Gastrocnemius medialis (tissue), 4 donors: ENCODE results near the gene UCKL1.

Source experiments
- POLR2A ChIP-seq, 2 donors: fragments of 450-650 bp; IDR thresholded peaks; one replicate each; pipeline ENCODE4 v1.6.1; 2017; ENCODE audit warnings: antibody characterized with exemption in 2 of 2, mild to moderate bottlenecking in 2 of 2, moderate library complexity in 2 of 2
- TF ChIP-seq, protein P1 (sequence below), 5 experiments: fragments of 450-650 bp in 3 of 5; fragments of 200-600 bp in 2 of 5; sonication (generic) in 2 of 5; IDR thresholded peaks in 4 of 5; conservative IDR thresholded peaks in 1 of 5; 1 replicate in 4 of 5; 2 replicates in 1 of 5; pipeline ENCODE4 v1.5.1; 2016 to 2019; ENCODE audit warnings: antibody characterized with exemption in 5 of 5, mild to moderate bottlenecking in 3 of 5, moderate library complexity in 3 of 5

DNA sequence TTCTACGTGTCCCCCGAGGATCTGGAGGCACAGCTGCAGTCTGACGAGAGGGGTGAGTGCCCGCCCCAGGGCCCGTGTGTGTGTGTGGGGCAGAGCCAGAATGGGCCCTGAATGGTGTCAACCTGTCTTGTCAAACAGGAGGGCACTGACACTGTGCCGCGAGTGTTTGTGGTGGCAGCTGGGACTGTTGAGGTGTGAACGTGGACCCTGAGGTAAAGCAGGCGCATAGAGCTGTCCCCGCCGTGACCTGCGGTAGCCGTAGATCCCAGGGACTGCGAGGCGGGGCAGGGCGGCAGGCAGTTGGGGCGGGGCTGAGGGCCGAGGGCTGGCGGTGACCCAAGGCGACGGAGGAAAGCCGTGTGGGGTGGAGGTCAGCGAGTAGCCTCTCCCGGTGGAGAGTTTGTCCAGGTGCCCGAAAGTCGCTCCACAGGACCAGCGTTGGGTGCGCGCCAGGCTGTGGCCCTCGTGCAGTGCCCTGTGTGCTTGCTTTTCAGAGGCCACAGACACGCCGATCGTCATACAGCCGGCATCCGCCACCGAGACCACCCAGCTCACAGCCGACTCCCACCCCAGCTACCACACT lies 25.2 kb downstream of the UCKL1 start:
- TF ChIP-seq, protein P1, sequence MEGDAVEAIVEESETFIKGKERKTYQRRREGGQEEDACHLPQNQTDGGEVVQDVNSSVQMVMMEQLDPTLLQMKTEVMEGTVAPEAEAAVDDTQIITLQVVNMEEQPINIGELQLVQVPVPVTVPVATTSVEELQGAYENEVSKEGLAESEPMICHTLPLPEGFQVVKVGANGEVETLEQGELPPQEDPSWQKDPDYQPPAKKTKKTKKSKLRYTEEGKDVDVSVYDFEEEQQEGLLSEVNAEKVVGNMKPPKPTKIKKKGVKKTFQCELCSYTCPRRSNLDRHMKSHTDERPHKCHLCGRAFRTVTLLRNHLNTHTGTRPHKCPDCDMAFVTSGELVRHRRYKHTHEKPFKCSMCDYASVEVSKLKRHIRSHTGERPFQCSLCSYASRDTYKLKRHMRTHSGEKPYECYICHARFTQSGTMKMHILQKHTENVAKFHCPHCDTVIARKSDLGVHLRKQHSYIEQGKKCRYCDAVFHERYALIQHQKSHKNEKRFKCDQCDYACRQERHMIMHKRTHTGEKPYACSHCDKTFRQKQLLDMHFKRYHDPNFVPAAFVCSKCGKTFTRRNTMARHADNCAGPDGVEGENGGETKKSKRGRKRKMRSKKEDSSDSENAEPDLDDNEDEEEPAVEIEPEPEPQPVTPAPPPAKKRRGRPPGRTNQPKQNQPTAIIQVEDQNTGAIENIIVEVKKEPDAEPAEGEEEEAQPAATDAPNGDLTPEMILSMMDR (IDR thresholded peaks at IDR 0.05 in 4 of 5, conservative IDR thresholded peaks at IDR 0.05 in 1 of 5) = no peak
- TF ChIP-seq POLR2A (IDR thresholded peaks at IDR 0.05) = no peak
